ENCODE data around the gene DENND4A.
"Not testable (repeated sequence)": the region's sequence is repeated elsewhere in the genome, so short reads cannot be mapped to it uniquely, and the experiment has no call there.

Gene DENND4A

GRCh38 chr15:65751431-65751830 is 40.7 kb downstream of the DENND4A start:
- no peak for DNase-seq

- no peak for DNase-seq
These were observed 44.8 kb downstream of the DENND4A start for GRCh38 chr15:65747265-65747664.

GRCh38 chr15:65743637-65744252 is 48.3 kb downstream of the DENND4A start:
- no peak for DNase-seq

GRCh38 chr15:65740148-65740547 is 51.9 kb downstream of the DENND4A start:
- no peak for DNase-seq

GRCh38 chr15:65738649-65739048 is 53.4 kb downstream of the DENND4A start:
- no peak for DNase-seq

GRCh38 chr15:65733599-65733998 is 58.5 kb downstream of the DENND4A start:
- DNase-seq: not testable (repeated sequence)

- DNase-seq: no peak
These were observed 59.4 kb downstream of the DENND4A start for GRCh38 chr15:65732698-65733097.

- no peak for DNase-seq
These were observed 60.2 kb downstream of the DENND4A start for GRCh38 chr15:65731926-65732325.

GRCh38 chr15:65730549-65731172 is 61.4 kb downstream of the DENND4A start:
- DNase-seq: no peak

GRCh38 chr15:65724464-65725215 is 67.5 kb downstream of the DENND4A start:
- DNase-seq: no peak

GRCh38 chr15:65723876-65724275 is 68.2 kb downstream of the DENND4A start:
- DNase-seq: no peak

GRCh38 chr15:65722191-65722590 is 69.9 kb downstream of the DENND4A start:
- DNase-seq: no peak

- DNase-seq: no peak
These were observed 79.7 kb downstream of the DENND4A start for GRCh38 chr15:65712415-65712814.

GRCh38 chr15:65695081-65695480 is 97.0 kb downstream of the DENND4A start:
- DNase-seq: no peak

GRCh38 chr15:65690778-65691177 is 101.3 kb downstream of the DENND4A start:
- DNase-seq: no peak

- DNase-seq: no peak
These were observed 101.9 kb downstream of the DENND4A start for GRCh38 chr15:65690173-65690572.

GRCh38 chr15:65688462-65688861 is 103.6 kb downstream of the DENND4A start:
- DNase-seq: no peak

GRCh38 chr15:65682404-65682911 is 109.6 kb downstream of the DENND4A start:
- DNase-seq: no peak

- no peak for DNase-seq
These were observed 111.5 kb downstream of the DENND4A start for GRCh38 chr15:65680544-65680943.

- no peak for DNase-seq
These were observed 116.0 kb downstream of the DENND4A start for GRCh38 chr15:65676123-65676522.

GRCh38 chr15:65675551-65675950 is 116.5 kb downstream of the DENND4A start:
- DNase-seq: no peak

- DNase-seq: no peak
These were observed 125.8 kb downstream of the DENND4A start for GRCh38 chr15:65666257-65666656.

- DNase-seq: no peak
These were observed 128.6 kb downstream of the DENND4A start for GRCh38 chr15:65663521-65663920.

- no peak for DNase-seq
These were observed 131.2 kb downstream of the DENND4A start for GRCh38 chr15:65660927-65661326.
